Trophoblast cell (in vitro differentiated cells and primary cell): ENCODE results near the gene ATP5MC2.

ENCODE experiments used
- DNase-seq, 2 donors: peaks; one replicate each; pipeline ENCODE4 v3.0.0-alpha.2; 2016
- H2AFZ ChIP-seq: 2 replicates; pipeline ENCODE4 v1.6.1; 2013; ENCODE audit warnings: low read length, moderate library complexity, mild to moderate bottlenecking; ENCODE audit not compliant: insufficient read depth, poor library complexity
- H2AK5ac ChIP-seq: 2 replicates; pipeline ENCODE4 v1.6.1; 2013; ENCODE audit warnings: mild to moderate bottlenecking, low read length
- H2BK120ac ChIP-seq: 2 replicates; pipeline ENCODE4 v1.6.1; 2013; ENCODE audit warnings: low read length, mild to moderate bottlenecking, moderate library complexity; ENCODE audit not compliant: insufficient read depth, poor library complexity
- H2BK12ac ChIP-seq: 2 replicates; pipeline ENCODE4 v1.6.1; 2013; ENCODE audit warnings: mild to moderate bottlenecking, low read length, moderate library complexity
- H2BK5ac ChIP-seq: 2 replicates; pipeline ENCODE4 v1.6.1; 2013; ENCODE audit warnings: low read length, low read depth, moderate library complexity, mild to moderate bottlenecking; ENCODE audit not compliant: poor library complexity
- H3K14ac ChIP-seq: 2 replicates; pipeline ENCODE4 v1.6.1; 2013; ENCODE audit warnings: mild to moderate bottlenecking, low read length
- H3K18ac ChIP-seq: 2 replicates; pipeline ENCODE4 v1.6.1; 2013; ENCODE audit warnings: mild to moderate bottlenecking, low read length
- H3K23ac ChIP-seq: 2 replicates; pipeline ENCODE4 v1.6.1; 2013; ENCODE audit warnings: low read length
- H3K27ac ChIP-seq: 2 replicates; pipeline ENCODE4 v1.5.1; 2013; ENCODE audit warnings: low read depth, mild to moderate bottlenecking, inconsistent platforms, low read length, moderate library complexity
- H3K27me3 ChIP-seq: 2 replicates; pipeline ENCODE4 v1.6.1; 2013; ENCODE audit warnings: inconsistent platforms, mild to moderate bottlenecking, low read length, moderate library complexity; ENCODE audit not compliant: insufficient read depth
- H3K36me3 ChIP-seq, 2 experiments: 1 replicate in 1 of 2; 2 replicates in 1 of 2; pipeline ENCODE4 v1.6.1; 2013; ENCODE audit warnings: low read length in 2 of 2, mild to moderate bottlenecking in 2 of 2, moderate library complexity in 1 of 2; ENCODE audit not compliant: insufficient read depth in 2 of 2, control insufficient read depth in 1 of 2
- H3K4ac ChIP-seq: 2 replicates; pipeline ENCODE4 v1.6.1; 2013; ENCODE audit warnings: low read depth, mild to moderate bottlenecking, low read length, moderate library complexity
- H3K4me1 ChIP-seq, 2 experiments: 1 replicate in 1 of 2; 2 replicates in 1 of 2; pipeline ENCODE4 v1.6.1; 2013; ENCODE audit warnings: low read length in 2 of 2, mild to moderate bottlenecking in 2 of 2, moderate library complexity in 1 of 2; ENCODE audit not compliant: insufficient read depth in 2 of 2, control insufficient read depth in 1 of 2
- H3K4me2 ChIP-seq: 2 replicates; pipeline ENCODE4 v1.6.1; 2013; ENCODE audit warnings: inconsistent platforms, mild to moderate bottlenecking, low read length, moderate library complexity
- H3K4me3 ChIP-seq: 2 replicates; pipeline ENCODE4 v1.5.1; 2013; ENCODE audit warnings: mild to moderate bottlenecking, low read depth, low read length, inconsistent platforms
- H3K79me1 ChIP-seq: one replicate; pipeline ENCODE4 v1.6.1; 2013; ENCODE audit warnings: low read length
- H3K79me2 ChIP-seq: 2 replicates; pipeline ENCODE4 v1.6.1; 2013; ENCODE audit warnings: low read length, mild to moderate bottlenecking; ENCODE audit not compliant: control insufficient read depth, insufficient read depth, poor library complexity
- H3K9ac ChIP-seq: 2 replicates; pipeline ENCODE4 v1.6.1; 2013; ENCODE audit warnings: mild to moderate bottlenecking, low read length
- H3K9me3 ChIP-seq: 2 replicates; pipeline ENCODE4 v1.6.1; 2013; ENCODE audit warnings: low read depth, mild to moderate bottlenecking, control low read depth, inconsistent platforms, low read length; ENCODE audit not compliant: insufficient read depth
- H4K12ac ChIP-seq: 2 replicates; pipeline ENCODE4 v1.6.1; 2013; ENCODE audit warnings: low read depth, mild to moderate bottlenecking, low read length, moderate library complexity
- H4K8ac ChIP-seq: 2 replicates; pipeline ENCODE4 v1.6.1; 2013; ENCODE audit warnings: low read depth, mild to moderate bottlenecking, low read length, moderate library complexity
- H4K91ac ChIP-seq: one replicate; pipeline ENCODE4 v1.6.1; 2013; ENCODE audit warnings: low read depth, mild to moderate bottlenecking, low read length, moderate library complexity
- WGBS: extraction: QIAGEN DNeasy Blood & Tissue Kit; methylation state at CpG from one replicate; pipeline ENCODE4 v1.1.7; 2013; ENCODE audit warnings: missing lambda C conversion rate; ENCODE audit not compliant: insufficient read length, insufficient coverage; ENCODE audit errors: extremely low coverage; 5-methylcytosine and 5-hydroxymethylcytosine counted together

The ATP5MC2 gene

GRCh38 chr12:53645165-53645564, 30.7 kb downstream of the ATP5MC2 start:
- DNase-seq, result no peak
- H3K79me2 ChIP-seq, result no peaks in the 10 kb centered on the region
- WGBS, result no CpG with 5 or more reads among the region's 3 CpGs
- H2BK5ac ChIP-seq, result no peak overlapping the region
- H3K4ac ChIP-seq, result no peak overlapping the region
- no peaks in the 10 kb centered on the region for H3K27me3 ChIP-seq
- no peak overlapping the region for H2BK12ac ChIP-seq
- H3K4me2 ChIP-seq, result no peak overlapping the region
- H3K27ac ChIP-seq, result no peak overlapping the region
- H3K23ac ChIP-seq, result no peak overlapping the region
- H2AFZ ChIP-seq, result no peak overlapping the region
- no peaks in the 10 kb centered on the region for H3K79me1 ChIP-seq
- H4K91ac ChIP-seq, result no peak overlapping the region
- H3K18ac ChIP-seq, result no peak overlapping the region
- H3K4me3 ChIP-seq, result no peak overlapping the region
- H4K12ac ChIP-seq, result no peak overlapping the region
- no peaks in the 10 kb centered on the region for H3K9me3 ChIP-seq
- H3K14ac ChIP-seq, result no peak overlapping the region
- H2AK5ac ChIP-seq, result no peak overlapping the region
- no peak overlapping the region for H3K9ac ChIP-seq
- no peaks in the 10 kb centered on the region for H3K36me3 ChIP-seq
- no peaks in the 10 kb centered on the region for H3K4me1 ChIP-seq
- no peak overlapping the region for H4K8ac ChIP-seq
- no peak overlapping the region for H2BK120ac ChIP-seq

GRCh38 chr12:53644133-53644532, 31.8 kb downstream of the ATP5MC2 start:
- DNase-seq, result no peak
- no peak overlapping the region for H3K23ac ChIP-seq

DNA sequence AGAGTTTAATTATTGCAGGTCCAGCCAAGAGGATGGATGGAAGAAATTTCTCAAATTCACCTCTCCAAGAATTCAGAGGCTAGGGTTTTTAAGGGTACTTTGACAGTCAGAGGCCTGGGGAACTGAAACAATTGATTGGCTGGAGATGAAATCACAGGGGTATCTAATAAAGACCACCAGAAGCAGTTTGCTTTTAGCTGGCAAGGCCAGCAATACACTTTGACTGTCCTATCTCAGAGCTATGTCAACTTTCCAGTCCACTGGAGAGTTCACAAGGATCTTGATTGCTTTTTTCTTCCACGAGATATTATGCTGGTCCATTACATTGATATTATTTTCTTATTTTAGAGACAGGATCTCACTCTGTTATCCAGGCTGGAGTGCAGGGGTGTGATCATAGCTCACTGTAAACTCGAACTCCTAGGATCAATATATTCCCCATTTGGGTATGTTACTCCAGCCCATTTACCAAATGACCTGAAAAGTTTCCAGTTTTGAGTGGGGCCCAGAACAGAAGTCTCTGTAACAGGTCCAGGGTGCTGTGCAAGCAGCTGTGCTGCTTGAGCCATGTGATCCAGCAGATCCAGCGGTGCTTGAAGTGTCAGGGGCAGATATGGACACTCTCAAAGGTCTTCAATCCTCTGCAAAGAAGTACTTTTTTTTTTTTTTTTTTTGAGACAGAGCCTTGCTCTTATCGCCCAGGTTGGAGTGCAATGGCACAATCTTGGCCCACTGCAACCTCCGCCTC, 32.5 kb downstream of the ATP5MC2 start:
- Histone ChIP-seq H3K4me2 (no peak overlapping the region), H3K79me1 (no peaks in the 10 kb centered on the region), H3K18ac (no peak overlapping the region), H3K14ac (no peak overlapping the region), H2BK120ac (no peak overlapping the region), H2AK5ac (no peak overlapping the region), H3K23ac (no peak overlapping the region), H3K27ac (no peak overlapping the region), H4K8ac (no peak overlapping the region), H2BK5ac (no peak overlapping the region), H2AFZ (no peak overlapping the region), H3K79me2 (no peaks in the 10 kb centered on the region), H4K12ac (no peak overlapping the region), H4K91ac (no peak overlapping the region), H3K9ac (no peak overlapping the region), H2BK12ac (no peak overlapping the region), H3K9me3 (no peaks in the 10 kb centered on the region), H3K4me1 (no peaks in the 10 kb centered on the region), H3K4me3 (no peak overlapping the region), H3K4ac (no peak overlapping the region), H3K36me3 (no peaks in the 10 kb centered on the region), H3K27me3 (no peaks in the 10 kb centered on the region)
- no peak for DNase-seq
- no CpG with 5 or more reads among the region's 5 CpGs for WGBS

More at GRCh38 chr12:53644133-53644532, 31.8 kb downstream of the ATP5MC2 start:
- no peak overlapping the region for H4K91ac ChIP-seq
- no peaks in the 10 kb centered on the region for H3K79me1 ChIP-seq
- no peak overlapping the region for H2AFZ ChIP-seq
- no peak overlapping the region for H2BK5ac ChIP-seq
- no peaks in the 10 kb centered on the region for H3K4me1 ChIP-seq
- H3K4me2 ChIP-seq, result no peak overlapping the region
- H3K4me3 ChIP-seq, result no peak overlapping the region
- no CpG with 5 or more reads among the region's 3 CpGs for whole genome bisulfite sequencing
- no peak overlapping the region for H2AK5ac ChIP-seq
- no peaks in the 10 kb centered on the region for H3K27me3 ChIP-seq
- no peak overlapping the region for H3K14ac ChIP-seq
- no peaks in the 10 kb centered on the region for H3K36me3 ChIP-seq
- H3K4ac ChIP-seq, result no peak overlapping the region
- no peaks in the 10 kb centered on the region for H3K79me2 ChIP-seq
- H4K8ac ChIP-seq, result no peak overlapping the region
- no peak overlapping the region for H2BK12ac ChIP-seq
- no peak overlapping the region for H2BK120ac ChIP-seq
- H3K9ac ChIP-seq, result no peak overlapping the region
- no peak overlapping the region for H3K18ac ChIP-seq
- H3K9me3 ChIP-seq, result no peaks in the 10 kb centered on the region
- no peak overlapping the region for H3K27ac ChIP-seq
- H4K12ac ChIP-seq, result no peak overlapping the region

DNA sequence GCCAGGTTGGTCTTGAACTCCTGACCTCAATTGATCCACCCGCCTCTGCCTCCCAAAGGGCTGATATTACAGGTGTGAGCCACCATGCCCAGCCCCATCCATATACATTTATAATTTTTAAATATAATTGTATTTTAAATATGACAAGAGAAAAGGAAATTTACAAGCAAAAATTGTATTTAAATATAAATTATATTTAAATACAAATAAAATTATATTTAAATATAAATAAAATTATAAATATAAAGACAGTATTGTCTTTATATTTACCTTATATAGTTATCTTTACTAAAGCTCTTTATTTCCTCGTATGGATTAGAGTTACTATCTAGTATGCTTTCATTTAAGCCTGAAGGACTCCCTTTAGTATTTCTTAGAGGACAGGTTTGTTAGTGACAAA, 37.8 kb downstream of the ATP5MC2 start:
- Histone ChIP-seq H3K4me1 (no peaks in the 10 kb centered on the region), H4K91ac (no peak overlapping the region), H3K14ac (no peak overlapping the region), H2AFZ (no peak overlapping the region), H3K27ac (no peak overlapping the region), H3K79me1 (no peaks in the 10 kb centered on the region), H2AK5ac (no peak overlapping the region), H2BK5ac (no peak overlapping the region), H2BK12ac (no peak overlapping the region), H3K4ac (no peak overlapping the region), H3K18ac (no peak overlapping the region), H3K9me3 (no peaks in the 10 kb centered on the region), H3K4me3 (no peak overlapping the region), H3K36me3 (no peaks in the 10 kb centered on the region), H3K79me2 (no peaks in the 10 kb centered on the region), H3K4me2 (no peak overlapping the region), H3K23ac (no peak overlapping the region), H3K27me3 (no peaks in the 10 kb centered on the region), H3K9ac (no peak overlapping the region), H4K8ac (no peak overlapping the region), H2BK120ac (no peak overlapping the region), H4K12ac (no peak overlapping the region)
- no CpG with 5 or more reads among the region's 2 CpGs for WGBS
- DNase-seq, result no peak
